ENCODE measurements around the gene PRPS1.

Gene PRPS1

GRCh38 chrX:107597791-107598190 lies 30.5 kb upstream of the PRPS1 start:
- H3K27ac ChIP-seq (replicated peaks) = no peak overlapping the region
- no peaks in the 10 kb centered on the region for H3K27me3 ChIP-seq (ENCODE audit: insufficient read depth, poor library complexity, severe bottlenecking)
- no peak for DNase-seq (ENCODE audit: low read depth in 1 of 2, low spot score in 1 of 2)
- no peak overlapping the region for H3K4me3 ChIP-seq (replicated peaks; ENCODE audit: insufficient read depth, low read length)
- TF ChIP-seq REST (IDR thresholded peaks at IDR 0.05; ENCODE audit: insufficient replicate concordance, low read depth) = no peak
- no peak for TF ChIP-seq GABPA (IDR thresholded peaks at IDR 0.05; ENCODE audit: low read depth)
- no peak for TF ChIP-seq POLR2AphosphoS5 (IDR thresholded peaks at IDR 0.05; ENCODE audit: low read depth)
- TF ChIP-seq SPI1 (IDR thresholded peaks at IDR 0.05; ENCODE audit: borderline replicate concordance, low read depth) = no peak
- no peak for TF ChIP-seq CTCF (IDR thresholded peaks at IDR 0.05; ENCODE audit: insufficient read depth, low read length)

GRCh38 chrX:107599450-107599861 lies 28.9 kb upstream of the PRPS1 start:
- no peak overlapping the region for H3K27ac ChIP-seq (replicated peaks)
- no peak overlapping the region for H3K4me3 ChIP-seq (replicated peaks; ENCODE audit: insufficient read depth, low read length)
- DNase-seq (ENCODE audit: low read depth in 1 of 2, low spot score in 1 of 2) = no peak
- no peaks in the 10 kb centered on the region for H3K27me3 ChIP-seq (ENCODE audit: insufficient read depth, poor library complexity, severe bottlenecking)
- TF ChIP-seq SPI1 (IDR thresholded peaks at IDR 0.05; ENCODE audit: borderline replicate concordance, low read depth) = no peak
- no peak for TF ChIP-seq REST (IDR thresholded peaks at IDR 0.05; ENCODE audit: insufficient replicate concordance, low read depth)
- no peak for TF ChIP-seq CTCF (IDR thresholded peaks at IDR 0.05; ENCODE audit: insufficient read depth, low read length)
- TF ChIP-seq POLR2AphosphoS5 (IDR thresholded peaks at IDR 0.05; ENCODE audit: low read depth) = no peak
- TF ChIP-seq GABPA (IDR thresholded peaks at IDR 0.05; ENCODE audit: low read depth) = no peak

- H3K4me3 ChIP-seq (replicated peaks; ENCODE audit: insufficient read depth, low read length) = no peak overlapping the region
- no peak overlapping the region for H3K27ac ChIP-seq (replicated peaks)
- TF ChIP-seq CTCF (IDR thresholded peaks at IDR 0.05; ENCODE audit: insufficient read depth, low read length) = no peak
- no peak for DNase-seq (ENCODE audit: low read depth in 1 of 2, low spot score in 1 of 2)
- H3K27me3 ChIP-seq (ENCODE audit: insufficient read depth, poor library complexity, severe bottlenecking) = no peaks in the 10 kb centered on the region
Observed at GRCh38 chrX:107600366-107600765, 27.9 kb upstream of the PRPS1 start.

DNA sequence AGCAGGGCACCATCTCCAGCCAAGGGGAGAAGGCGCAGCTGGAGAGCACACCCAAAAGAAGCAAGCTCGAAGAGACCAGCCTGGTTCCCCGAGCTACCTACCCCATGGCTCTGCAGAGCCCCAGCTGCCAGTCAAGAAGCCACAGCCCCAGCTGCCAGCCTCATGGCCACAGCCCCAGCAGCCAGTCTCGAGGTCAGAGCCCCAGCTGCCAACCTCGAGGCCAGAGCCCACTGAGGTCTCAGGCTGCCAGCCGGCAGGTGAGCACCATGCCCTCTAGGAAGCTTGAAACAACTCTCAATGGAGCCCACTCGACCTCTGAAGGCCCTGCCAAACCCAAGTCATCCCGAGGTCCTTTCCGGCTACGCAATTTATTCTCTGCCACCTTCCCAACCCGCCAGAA lies 27.0 kb upstream of the PRPS1 start:
- H3K4me3 ChIP-seq (replicated peaks; ENCODE audit: insufficient read depth, low read length) = no peak overlapping the region
- DNase-seq (ENCODE audit: low read depth in 1 of 2, low spot score in 1 of 2) = no peak
- no peaks in the 10 kb centered on the region for H3K27me3 ChIP-seq (ENCODE audit: insufficient read depth, poor library complexity, severe bottlenecking)

More for the DNA sequence above, 27.0 kb upstream of the PRPS1 start:
- TF ChIP-seq REST (IDR thresholded peaks at IDR 0.05; ENCODE audit: insufficient replicate concordance, low read depth) (no peak), GABPA (IDR thresholded peaks at IDR 0.05; ENCODE audit: low read depth) (no peak), CTCF (IDR thresholded peaks at IDR 0.05; ENCODE audit: insufficient read depth, low read length) (no peak), POLR2AphosphoS5 (IDR thresholded peaks at IDR 0.05; ENCODE audit: low read depth) (no peak)
- H3K27ac ChIP-seq (replicated peaks) = no peak overlapping the region

Measured in HL-60 (cell line).